Stimulated activated CD8-positive, alpha-beta memory T cell treated with anti-CD3 and anti-CD28 coated beads, Interleukin-12 subunit alpha, Interleukin-12 subunit beta, amount 100 ng/mL, for 24 hours (primary cell): ENCODE data around the gene MAD1L1.

Experiments used
- DNase-seq: peaks from one replicate; pipeline ENCODE4 v3.0.0-alpha.2; 2020; ENCODE audit errors: extremely low read depth

Gene MAD1L1

DNA sequence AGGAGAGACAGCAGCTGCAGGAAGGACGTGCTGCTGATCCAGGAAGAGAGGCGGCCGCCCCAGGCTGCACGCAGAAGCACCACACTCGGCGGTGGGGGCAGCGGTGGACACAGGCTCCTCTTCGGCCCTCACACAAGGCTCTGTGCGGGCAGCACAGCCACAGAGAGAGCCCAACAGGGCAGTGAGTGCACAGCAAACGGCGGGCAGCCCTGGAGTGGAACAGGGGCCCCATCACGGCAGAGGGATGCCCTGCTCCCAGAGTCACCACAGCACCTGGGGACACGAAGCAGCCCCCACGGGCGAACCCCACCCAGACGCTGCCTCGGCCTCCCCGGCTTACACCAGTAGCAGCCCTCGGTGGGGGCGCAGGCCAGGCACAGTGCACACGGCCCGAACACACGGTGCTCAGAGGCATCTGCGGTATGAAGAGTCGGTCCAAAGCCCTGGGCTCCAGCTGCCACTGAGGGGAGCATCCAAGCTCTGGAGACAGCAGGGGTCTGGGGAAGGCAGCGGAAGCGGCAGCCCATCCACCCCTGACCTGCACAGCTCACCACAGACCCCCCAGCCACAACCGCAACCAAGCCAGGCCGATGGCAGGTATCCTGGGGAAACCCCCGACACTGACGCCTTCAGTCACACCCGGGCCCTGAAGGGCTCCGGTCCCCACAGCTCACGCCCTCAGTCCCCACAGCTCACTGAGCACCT lies 26.1 kb upstream of the MAD1L1 start:
- DNase-seq, result no peak

- no peak for DNase-seq
Observed at GRCh38 chr7:2257651-2258050, 24.9 kb upstream of the MAD1L1 start.

GRCh38 chr7:2257046-2257551 lies 24.4 kb upstream of the MAD1L1 start:
- no peak for DNase-seq

- DNase-seq, result no peak
Observed at GRCh38 chr7:2256306-2257045, 23.7 kb upstream of the MAD1L1 start.

- DNase-seq, result no peak
Observed at GRCh38 chr7:2255145-2256139, 22.7 kb upstream of the MAD1L1 start.

GRCh38 chr7:2254429-2255144 lies 21.8 kb upstream of the MAD1L1 start:
- DNase-seq, result no peak

DNA sequence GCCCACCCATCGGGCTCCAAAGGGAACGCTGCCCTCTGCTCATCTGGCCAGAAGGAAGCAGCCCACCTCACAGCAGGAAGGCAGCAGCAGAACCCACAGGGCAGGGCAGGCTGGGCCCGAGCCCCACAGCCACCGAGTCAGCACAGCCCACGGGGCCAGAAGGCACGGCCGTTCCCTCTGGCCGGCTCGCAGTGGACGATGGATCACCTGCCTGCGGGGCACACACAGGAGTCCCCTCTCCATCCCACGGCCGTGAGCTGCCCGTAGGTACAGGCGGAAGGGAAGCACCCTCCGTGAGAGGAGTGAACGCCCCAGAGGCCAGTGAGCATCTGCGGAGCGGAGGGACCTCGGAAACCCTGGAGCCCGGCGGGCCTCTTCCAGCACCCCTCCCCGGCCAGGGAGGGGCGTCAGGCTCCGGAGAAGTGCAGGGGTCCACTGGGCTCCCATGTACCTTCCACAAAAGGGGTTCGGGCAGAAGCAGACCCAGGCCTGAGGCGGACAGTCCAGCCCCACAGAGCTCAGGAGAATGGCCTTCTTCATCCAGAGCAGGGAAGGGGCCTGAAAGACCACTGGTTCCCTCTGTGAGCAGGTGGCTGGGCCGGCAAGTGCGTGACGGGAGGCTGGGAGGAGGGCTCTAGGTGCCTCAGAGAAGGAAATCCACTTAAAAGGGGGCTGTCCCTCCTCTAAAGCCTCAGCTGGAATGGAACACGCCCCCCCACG lies 20.9 kb upstream of the MAD1L1 start:
- DNase-seq, result no peak

DNA sequence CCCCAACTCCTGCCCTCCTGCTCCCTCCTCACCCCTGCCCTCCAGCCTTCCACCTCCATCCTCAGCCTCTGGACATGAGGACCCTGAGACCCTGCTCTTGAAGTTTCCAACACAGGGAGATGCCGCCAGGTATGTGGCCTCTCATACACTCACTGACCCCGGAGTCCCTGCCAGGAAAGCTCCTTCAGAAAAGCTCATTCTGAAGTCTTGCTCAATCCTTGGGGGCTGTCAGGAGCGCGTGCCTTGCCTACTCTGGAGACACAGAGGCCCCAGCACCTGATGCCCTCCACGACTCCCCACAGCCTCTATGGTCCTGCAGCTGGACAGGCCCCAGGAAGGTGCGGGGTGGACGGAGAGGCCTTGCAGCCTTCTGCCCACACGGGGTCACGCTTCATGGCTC lies 20.3 kb upstream of the MAD1L1 start:
- no peak for DNase-seq

GRCh38 chr7:2251841-2252771 lies 19.4 kb upstream of the MAD1L1 start:
- DNase-seq, result no peak

DNA sequence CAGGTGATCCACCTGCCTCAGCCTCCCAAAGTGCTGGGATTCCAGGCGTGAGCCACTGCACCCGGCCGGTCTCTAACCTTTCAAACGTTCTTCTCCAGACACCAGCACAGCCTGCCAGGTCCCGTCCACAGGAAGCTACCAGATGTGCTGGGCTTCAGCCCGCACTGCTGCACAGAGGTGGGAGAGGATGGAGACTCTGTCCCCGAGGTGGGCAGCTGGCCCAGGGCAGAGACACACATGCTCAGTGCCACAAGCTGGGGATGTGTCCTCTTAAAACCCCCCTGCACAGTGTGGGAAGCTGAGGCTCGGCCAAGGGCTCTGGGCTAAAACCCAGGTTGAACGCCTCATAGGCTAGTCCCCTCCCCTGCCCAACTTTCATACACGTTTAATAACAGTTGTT lies 18.6 kb upstream of the MAD1L1 start:
- DNase-seq, result no peak

GRCh38 chr7:2249744-2250323 lies 17.1 kb upstream of the MAD1L1 start:
- no peak for DNase-seq

DNA sequence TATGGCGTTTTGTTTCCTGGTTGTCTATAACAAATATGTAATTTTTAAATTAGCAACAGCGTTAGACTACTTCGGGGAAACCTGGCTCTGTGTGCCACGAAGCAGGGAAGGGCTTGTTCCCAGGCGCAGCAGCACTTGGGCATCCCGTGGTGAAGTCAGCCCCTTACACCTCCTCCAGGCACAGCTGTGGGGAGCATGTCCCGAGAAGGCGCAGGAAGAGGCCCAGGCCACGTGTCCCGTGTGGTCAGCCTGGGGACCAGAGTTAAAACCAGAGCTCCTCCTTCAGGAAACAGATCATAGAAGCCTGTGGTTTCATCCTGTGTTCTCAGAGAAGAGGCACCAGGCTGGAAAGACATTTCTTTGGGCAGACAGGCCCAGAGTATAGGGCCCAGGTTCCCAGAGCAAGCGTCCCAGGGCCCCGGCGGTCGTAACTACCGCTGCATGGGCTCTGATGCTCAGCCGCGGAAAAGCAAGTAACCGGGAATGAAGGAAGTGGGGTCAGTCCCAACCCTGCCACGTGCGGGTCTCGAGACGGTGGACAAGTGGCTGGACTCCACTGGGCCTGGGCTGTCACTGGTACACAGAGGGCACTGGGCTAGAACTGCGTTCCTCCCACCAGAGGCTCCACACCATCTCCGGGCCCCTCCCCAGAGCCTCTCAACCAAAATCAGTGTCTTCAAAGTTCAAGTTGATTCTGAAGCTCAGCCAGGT lies 16.4 kb upstream of the MAD1L1 start:
- no peak for DNase-seq

DNA sequence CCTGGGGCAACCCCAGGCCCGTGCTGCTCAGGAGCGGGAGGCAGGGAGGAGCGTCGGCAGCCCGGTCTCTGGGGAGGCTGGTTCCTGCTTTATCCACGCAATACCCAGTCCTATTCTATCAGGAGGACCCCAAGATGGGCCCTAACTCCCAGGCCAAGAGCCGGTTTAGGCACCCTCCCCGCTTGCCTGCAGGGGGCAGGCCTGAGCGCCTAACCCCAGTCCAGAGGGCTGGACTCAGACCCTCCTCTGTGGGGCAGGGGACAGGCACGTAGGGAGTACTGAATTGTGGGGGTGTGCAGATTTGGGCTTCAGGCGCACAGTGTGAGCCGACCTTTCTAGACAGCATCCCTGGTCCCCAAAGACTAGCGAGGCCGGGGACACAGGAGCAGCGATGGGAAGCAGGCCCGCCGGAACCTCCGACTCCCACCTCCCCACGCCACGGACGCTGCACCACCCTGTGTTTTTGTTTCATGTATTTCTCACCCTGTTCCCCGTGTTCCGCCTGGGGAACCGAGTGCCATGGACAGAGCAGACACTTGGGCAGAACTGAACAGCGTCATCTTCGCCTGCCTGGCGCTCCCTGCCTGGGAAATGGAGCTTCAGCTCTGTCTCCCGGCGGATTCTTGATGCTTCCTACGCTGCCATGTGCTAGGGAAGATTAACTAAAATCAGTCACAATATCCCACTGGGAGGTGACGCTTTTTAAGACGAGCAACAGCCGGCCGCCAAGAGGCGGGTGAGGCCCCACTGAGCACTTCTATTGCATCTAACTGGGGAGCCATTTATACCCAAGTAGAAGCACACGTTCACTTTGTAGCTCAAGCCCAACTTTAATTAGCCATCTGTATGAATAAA lies 14.6 kb upstream of the MAD1L1 start:
- DNase-seq, result no peak

DNA sequence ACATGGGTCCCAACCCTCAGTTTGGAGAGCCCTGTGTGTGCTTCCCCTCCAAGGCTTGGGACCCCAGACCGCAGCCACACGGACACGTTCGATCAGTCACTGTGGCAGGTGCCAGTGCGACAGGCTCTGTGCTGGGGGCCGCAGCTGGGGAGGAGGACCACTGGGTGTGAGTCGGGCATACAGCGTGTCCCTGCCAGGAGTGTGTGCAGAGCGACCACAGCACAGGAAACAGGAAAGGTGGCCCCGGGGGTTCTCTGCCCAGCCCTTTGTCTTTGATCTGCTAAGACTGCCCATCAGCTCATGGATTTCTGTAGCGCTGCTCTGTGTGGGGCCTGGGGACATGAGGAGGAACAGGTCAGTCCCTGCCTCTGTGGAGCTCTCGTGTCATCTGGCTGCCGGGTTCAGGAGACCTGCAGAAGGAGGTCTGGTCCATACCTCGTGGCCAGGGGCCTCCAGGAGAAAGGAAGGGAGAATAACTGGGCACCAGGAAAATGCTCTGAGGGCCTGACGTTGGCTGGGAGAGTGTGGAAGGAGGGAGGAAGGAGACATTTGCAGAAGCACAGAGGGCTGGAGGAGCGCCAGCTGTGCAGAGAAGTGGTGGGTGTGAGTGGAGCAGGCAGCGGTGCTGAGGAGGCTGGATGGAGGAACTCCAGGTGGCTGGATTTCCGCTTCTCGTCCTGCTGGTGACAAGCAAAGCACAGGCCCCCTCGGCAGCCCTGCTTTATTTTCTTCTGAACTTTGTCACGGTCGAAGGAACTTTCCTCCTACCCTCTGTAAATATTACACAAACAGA lies 13.3 kb upstream of the MAD1L1 start:
- DNase-seq, result no peak

GRCh38 chr7:2244404-2244995 lies 11.8 kb upstream of the MAD1L1 start:
- DNase-seq, result no peak

DNA sequence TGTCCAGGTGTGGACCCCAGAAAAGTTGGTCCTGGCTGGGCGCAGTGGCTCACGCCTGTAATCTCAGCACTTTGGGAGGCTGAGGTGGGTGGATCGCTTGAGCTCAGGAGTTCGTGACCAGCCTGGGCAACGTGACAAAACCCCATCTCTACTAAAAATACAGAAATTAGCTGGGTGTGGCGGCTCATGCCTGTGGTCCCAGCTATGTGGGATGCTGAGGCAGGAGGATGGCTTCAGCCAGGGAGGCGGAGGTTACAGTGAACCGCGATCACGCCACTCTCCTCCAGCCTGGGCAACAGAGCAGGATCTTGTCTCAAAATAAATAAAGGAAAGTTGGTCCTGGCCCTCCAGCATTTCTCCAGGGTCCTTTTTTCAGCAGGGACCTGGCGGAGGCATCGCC lies 10.7 kb upstream of the MAD1L1 start:
- no peak for DNase-seq
